Erythroblast (primary cell): ENCODE results near the gene MS4A2.
"Not testable (repeated sequence)": the region's sequence is repeated elsewhere in the genome, so short reads cannot be mapped to it uniquely, and the experiment has no call there.

Experiments used
- DNase-seq, 2 experiments: peaks; one replicate each; lab custom pipeline; 2025; lab: John Stamatoyannopoulos, UW
- GATA1 ChIP-seq: IDR thresholded peaks from 2 replicates; pipeline ENCODE4 v1.6.1; 2011; ENCODE audit warnings: low read depth, mild to moderate bottlenecking, control low read depth, low read length, moderate library complexity
- POLR2A ChIP-seq: IDR thresholded peaks from 2 replicates; pipeline ENCODE4 v1.6.1; 2011; ENCODE audit warnings: mild to moderate bottlenecking, low read length

MS4A2 gene

DNA sequence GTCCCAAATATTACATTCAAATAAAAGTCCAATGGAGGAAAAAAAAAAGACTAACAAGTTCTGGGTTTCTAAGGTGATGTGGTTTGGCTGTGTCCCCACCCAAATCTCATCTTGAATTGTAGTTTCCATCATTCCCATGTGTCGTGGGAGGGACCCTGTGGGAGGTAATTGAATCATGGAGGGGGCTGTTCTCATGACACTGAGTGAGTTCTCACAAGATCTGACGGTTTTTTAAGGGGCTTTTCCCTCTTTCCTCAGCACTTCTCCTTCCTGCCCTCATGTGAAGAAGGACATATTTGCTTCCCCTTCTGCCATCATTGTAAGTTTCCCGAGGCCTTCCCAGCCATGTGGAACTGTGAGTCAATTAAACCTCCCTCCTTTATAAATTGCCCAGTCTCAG is 7.9 kb upstream of the MS4A2 start:
- TF ChIP-seq GATA1: no peak
- no peak for TF ChIP-seq POLR2A
- DNase-seq: no peak

DNA sequence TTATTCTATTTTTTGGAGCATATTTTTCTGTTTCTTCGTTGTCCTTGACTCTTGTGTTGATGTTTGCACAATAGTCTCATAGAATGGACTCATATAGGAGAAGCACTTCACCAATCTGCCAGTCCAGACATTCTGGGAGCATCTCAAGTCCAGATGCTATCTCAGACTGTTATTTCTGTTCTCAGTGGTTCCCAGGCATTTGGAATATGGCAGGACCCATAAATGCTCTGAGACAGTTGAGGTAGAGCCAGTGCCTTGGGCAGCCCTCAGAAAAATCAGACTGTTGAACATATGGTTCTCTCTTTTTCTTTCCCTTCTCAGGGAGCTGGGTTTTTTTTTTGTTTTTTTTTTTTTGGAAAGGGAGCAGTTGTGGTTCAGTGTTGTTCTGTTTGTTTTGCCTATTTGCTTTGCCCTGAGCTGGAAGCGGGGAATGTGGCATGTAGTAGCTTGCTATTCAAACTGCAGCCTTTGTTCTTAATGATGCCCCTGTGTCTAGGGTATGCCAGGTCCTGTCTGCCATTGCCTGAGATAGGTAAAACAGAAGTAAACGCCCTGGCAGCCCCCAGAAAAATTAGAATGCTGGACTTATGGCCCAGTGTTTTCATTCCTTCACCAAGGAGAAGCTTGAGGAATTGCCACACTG is 3.7 kb upstream of the MS4A2 start:
- TF ChIP-seq POLR2A (no peak), GATA1 (no peak)
- no peak for DNase-seq

DNA sequence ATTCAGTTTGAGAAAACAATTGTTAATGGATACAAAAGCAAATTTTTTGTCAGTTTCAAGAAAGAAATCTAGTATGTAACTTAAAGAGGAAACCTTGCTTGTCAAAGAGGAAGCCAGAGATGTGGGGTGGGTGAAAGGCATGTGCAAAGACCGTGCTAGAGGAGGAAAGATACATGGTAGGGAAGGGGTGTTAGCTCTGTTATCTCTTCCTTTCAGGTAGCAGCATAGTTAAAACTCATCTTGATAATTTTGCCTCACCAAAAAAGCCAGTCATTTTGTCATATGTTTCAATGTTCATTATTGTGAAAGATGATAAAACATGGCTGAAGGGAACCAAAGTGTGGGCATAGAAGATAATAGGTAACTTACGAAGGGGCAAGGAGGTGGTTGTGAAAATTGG is 2.6 kb upstream of the MS4A2 start:
- TF ChIP-seq GATA1 (no peak), POLR2A (no peak)
- peak in 1 of 2 experiments; percentile 24 for DNase-seq

DNA sequence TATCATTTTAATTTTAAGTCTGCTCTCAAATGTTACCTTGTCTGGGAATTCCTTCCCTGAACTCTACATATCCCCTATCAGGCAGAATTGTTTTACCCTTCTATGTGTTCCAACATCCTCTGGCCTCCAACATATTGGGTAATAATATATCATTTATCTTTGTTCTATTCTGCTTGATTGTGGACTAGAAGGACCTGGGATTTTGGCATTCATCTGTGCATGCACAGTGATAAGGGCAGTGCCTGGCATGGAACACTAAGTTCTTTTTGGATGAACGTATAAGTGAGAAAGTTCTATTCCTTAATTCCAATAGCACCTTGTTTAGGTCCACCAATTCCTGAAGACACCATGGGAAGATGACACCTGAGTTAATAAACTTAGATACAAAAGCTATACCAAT is 1.2 kb upstream of the MS4A2 start:
- no peak for TF ChIP-seq GATA1
- no peak for TF ChIP-seq POLR2A
- no peak for DNase-seq

DNA sequence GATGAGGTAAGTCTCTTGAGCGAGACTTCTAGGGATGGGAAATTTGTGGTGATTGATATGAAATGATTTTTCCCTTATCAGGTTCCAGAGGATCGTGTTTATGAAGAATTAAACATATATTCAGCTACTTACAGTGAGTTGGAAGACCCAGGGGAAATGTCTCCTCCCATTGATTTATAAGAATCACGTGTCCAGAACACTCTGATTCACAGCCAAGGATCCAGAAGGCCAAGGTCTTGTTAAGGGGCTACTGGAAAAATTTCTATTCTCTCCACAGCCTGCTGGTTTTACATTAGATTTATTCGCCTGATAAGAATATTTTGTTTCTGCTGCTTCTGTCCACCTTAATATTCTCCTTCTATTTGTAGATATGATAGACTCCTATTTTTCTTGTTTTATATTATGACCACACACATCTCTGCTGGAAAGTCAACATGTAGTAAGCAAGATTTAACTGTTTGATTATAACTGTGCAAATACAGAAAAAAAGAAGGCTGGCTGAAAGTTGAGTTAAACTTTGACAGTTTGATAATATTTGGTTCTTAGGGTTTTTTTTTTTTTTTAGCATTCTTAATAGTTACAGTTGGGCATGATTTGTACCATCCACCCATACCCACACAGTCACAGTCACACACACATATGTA is 7.1 kb downstream of the MS4A2 start:
- TF ChIP-seq GATA1: no peak
- TF ChIP-seq POLR2A: no peak
- no peak for DNase-seq

DNA sequence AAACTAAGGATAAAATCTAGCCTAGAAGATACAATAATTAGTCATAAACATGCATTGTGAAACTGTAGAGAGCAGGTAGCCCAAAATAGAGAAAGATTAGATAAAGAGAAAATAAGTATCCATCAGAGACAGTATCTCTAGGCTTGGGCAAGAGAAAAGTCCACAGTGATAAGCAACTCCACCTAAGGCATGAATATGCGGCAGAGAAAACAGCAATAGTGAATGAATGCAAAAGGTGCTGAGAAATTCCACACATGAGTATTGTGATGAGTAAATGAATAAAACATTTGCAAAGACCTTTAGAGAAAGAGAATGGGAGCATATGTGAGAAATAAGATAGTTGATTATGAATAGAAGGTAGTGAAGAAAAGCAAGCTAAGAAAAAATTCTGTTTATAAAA is 8.7 kb downstream of the MS4A2 start:
- DNase-seq: no peak
- TF ChIP-seq POLR2A: no peak
- no peak for TF ChIP-seq GATA1

DNA sequence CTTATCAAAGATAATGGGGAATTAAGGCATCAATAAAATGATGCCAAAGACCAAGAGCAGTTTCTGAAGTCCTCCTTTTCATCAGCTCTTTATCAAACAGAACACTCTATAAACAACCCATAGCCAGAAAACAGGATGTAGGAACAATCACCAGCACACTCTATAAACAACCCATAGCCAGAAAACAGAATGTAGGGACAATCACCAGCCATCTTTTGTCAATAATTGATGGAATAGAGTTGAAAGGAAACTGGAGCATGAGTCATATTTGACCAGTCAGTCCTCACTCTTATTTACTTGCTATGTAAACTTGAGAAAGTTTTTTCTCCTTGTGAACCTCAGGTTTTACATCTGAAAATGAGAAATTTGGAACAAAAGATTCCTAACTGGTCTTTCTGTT is 10.0 kb downstream of the MS4A2 start:
- TF ChIP-seq GATA1: no peak
- no peak for TF ChIP-seq POLR2A
- DNase-seq: no peak

DNA sequence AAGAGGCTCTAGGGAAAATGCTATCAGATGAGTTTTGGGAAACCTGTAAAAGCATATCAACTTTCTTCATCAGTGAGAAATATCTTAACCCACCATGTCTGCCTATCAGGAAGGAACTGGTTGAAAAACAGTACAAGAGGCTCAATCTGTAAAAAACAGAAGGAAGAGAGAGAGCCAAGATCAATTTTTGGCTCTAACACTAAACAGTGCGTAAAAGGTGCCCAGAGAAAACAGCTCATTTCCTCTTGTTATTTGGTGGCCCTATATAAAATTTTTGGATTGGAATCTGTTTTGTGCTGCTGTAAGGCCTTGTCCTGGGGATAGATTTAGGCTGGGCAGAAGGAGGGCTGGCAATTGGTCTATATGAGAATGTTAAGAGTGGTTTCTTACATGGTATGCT is 12.1 kb downstream of the MS4A2 start:
- TF ChIP-seq POLR2A (no peak), GATA1 (no peak)
- DNase-seq: no peak

DNA sequence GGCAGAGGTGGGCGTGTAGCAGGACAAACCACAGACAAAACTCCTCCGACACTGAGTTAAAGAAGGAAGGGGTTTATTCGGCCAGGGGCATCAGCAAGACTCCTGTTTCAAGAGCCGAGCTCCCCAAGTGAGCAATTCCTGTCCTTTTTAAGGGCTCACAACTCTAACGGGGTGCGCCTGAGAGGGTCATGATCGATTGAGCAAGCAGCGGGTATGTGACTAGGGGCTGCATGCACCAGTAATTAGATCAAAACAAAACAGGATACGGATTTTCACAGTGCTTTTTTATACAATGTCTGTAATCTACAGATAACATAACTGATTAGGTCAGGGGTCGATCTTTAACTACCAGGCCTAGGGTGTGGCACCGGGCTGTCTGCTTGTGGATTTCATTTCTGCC is 12.9 kb downstream of the MS4A2 start:
- not testable (repeated sequence) for DNase-seq

DNA sequence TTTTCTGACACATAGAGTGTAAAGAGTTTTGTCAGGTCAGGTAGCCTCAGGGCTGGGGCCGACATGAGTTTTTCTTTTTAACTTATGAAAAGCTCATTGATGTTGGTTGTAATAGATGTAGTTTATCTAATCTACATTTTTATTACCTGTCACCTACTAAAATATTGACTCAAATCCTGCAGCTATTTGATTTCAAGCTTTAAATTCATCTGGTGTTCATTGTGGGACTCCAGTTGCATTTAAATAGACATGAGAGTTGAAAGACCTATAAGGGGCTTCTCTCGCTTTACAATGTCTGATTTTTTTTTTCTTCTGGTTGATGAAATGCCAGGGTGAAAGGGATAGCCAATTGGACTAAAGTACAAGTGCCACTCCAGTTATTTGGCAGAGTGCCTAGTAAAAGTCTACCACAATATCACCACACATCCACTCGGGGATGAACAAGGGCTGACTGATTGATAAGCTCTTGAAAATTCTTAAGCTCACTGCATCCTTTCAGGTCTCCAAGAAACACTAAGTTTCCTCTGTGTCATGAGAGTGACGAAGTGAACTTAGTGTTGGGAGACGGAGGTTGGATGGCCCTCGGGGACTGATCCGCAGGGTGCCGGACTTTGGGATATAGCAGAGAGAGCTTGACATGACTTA is 16.1 kb downstream of the MS4A2 start:
- DNase-seq: peak; percentile 47 to 74

DNA sequence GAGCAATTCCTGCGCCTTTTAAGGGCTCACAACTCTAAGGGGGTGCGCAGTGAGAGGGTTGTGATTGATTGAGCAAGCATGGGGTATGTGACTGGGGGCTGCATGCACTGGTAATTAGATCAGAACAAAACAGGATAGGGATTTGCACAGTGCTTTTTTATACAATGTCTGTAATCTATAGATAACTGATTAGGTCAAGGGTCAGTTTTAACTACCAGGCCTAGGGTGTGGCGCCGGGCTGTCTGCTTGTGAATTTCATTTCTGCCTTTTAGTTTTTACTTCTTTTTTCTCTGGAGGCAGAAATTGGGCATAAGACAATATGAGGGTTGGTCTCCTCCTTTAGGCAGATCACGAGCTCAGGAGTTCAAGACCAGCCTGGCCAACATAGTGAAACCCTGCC is 20.2 kb downstream of the MS4A2 start:
- peak in 1 of 2 experiments; percentile 20 for DNase-seq

DNA sequence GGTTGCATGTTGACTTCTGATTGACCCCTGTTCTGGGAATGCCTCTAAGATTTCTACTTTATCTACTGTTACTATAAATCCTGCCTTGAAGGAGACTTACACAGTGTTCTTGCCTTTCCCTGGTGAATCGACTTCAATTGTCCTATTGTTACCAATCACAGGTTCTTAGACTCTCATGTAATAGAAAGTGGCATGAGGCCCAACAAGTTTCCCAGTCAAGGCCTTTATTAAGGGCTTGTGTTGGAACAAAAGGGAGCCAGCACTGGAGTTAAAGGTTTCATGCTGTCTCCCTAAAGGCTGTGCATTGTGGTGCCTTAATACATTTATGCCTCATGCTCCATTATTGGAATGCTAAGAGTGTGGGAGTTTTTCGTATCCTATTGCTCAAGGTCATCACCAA is 23.3 kb downstream of the MS4A2 start:
- TF ChIP-seq GATA1: no peak
- no peak for TF ChIP-seq POLR2A
- no peak for DNase-seq

DNA sequence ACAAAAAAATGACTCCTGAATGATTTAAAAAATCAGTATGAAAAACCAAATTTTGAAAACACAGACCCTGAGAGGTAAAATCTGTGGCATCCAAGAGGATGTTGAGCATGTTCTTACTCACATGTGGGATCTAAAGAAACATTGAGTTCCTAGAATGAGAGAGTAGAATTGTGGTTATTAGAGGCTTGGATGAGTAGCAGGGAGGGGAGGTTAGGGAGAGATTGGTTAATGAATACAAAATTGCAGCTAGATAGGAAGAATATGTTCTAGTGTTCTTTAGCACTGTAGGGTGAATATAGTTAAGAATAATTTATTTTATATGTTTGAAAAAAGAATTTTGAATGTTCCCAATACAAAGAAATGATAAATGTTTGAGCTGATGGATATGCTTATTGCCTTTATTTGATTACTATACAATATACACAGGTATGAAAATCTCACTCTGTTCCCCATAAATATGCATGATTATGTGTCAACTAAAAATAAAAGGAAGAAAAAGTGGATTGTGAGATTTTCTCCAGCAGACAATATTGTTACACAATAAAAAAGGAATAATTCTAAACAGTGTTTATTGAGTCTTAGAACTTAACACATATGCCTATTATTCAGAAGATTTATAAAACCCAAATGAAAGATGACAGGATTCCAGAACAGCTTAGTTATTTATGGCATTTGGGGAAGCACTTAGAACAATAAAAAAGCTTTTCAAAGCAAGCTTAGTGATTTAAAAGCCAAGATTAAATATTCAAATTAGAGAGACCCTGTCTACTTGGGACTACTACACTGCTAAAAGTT is 28.7 kb downstream of the MS4A2 start:
- DNase-seq: no peak
- TF ChIP-seq POLR2A: no peak
- TF ChIP-seq GATA1: no peak

DNA sequence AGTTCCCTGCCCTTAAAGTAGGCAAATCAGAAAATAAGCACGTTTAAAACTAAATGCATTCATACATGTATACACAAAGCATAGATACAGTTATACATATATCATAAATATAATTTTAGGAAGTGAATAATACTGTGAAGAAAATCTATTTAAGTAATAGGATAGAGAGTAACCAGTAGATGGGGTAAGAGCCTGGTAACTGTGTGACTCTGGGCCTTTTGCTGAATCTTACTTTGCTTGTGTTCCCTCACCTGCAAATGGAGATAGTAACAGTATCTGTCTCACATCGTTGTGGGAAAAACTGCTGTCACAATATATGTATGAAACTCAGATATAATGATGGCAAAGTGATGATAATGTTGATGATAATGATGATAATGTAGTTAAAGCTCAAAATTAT is 29.9 kb downstream of the MS4A2 start:
- TF ChIP-seq POLR2A (no peak), GATA1 (no peak)
- DNase-seq: peak in 1 of 2 experiments; percentile 4

DNA sequence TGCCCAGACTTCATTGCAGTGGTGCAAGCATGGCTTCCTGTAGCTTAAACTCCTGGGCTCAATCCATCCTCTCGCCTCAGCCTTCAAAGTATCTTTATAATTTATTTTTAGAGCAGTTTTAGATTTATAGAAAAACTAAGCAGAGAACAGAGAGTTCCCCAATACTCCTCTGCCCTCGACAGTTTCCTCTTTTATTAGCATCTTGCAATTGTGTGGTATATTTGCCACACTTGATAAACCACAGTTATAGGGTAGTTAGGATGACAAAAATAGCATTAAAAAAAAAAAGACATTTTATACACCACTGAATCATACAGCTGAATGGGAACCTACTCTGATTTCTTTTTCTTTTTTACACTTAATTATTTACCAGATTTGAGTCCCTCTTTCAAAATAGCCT is 31.2 kb downstream of the MS4A2 start:
- TF ChIP-seq GATA1 (no peak), POLR2A (no peak)
- DNase-seq: no peak
